Measurements from ENCODE around the gene KHSRP.

- TF ChIP-seq TCF3 (IDR thresholded peaks at IDR 0.05; ENCODE audit: borderline replicate concordance, insufficient read depth, low read depth, low read length) (no peak), MAX (IDR thresholded peaks at IDR 0.05; ENCODE audit: low read depth, low read length) (no peak)
Observed at GRCh38 chr19:6452223-6452614, 27.6 kb upstream of the KHSRP start.

All from GM12878 (cell line).